Head of caudate nucleus (tissue), 42 donors: ENCODE measurements around the gene UBE2S.
A peak's percentile ranks its signal among the peaks of the same experiment; 100 is the strongest.
"Not testable (repeated sequence)": the region's sequence is repeated elsewhere in the genome, so short reads cannot be mapped to it uniquely, and the experiment has no call there.

Experiments used
- DNase-seq, 42 donors: peaks; one replicate each; pipeline versions ENCODE4 v3.0.0 to v3.0.0-alpha.2; 2020 to 2021; ENCODE audit warnings: mixed read lengths in 7 of 42
- intact Hi-C: fragments of 100-400 bp; cut with DNase I; formaldehyde crosslinking; loops from one replicate; pipeline ENCODE4 v1.15.0; 2022

Gene UBE2S

GRCh38 chr19:55409179-55409578 is 1.6 kb upstream of the UBE2S start:
- DNase-seq, intact Hi-C loops: not testable (repeated sequence)

DNA sequence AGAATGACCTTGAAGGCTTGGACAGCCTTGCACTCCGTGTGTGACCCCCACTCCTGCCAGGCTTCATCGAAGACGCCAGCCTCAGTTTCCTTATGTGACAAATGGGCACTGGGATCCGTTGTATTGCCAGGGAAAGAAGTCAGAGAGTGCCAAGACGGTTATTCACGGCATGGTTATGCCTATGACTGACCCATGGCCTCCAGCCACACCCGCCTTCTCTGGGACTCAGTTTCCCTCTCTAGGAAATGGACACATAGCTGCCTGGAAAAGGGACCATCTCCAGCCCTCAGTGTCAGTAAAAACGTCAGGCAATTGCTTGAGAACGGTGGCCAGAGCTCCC is 915 bp upstream of the UBE2S start:
- intact Hi-C loops: no loop called here
- DNase-seq: no peak

DNA sequence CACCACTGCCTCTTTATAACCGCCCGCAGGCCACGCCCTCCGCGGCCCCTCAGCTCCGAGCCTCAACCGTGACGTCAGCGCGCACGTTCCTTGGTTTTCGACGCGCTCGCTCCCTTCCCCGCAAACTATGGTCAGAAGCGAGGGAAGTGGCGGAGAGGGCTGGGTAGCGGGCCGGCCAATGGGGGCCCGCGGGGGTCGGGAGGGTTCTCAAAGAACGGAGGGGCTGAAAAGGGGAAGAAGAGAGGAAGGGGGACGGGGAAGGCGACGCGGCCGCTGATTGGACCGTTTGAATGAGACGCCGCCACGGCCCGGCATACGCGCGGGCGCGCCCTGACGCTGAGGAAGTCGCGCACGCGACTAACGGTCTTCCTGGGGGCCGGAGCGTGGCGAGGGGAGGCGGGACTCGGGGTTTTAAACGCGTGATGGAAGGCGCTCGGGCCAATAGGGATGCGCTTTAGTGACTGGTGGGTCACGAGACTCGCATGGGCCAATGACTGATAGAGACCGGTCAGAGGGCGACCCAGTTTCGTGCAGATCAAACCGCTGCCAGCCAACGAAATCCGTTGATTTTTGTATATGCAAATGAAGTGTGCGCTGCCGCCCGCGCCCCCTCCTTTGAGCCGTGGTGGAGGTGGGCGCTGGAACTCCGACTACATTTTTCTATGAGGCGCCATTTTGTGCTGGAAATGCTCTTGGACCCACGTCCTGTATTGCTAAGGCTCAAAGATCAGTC is 378 bp upstream of the UBE2S start:
- DNase-seq: peak; percentile 97 to 100 (median 99)
- intact Hi-C loops: no loop called here

GRCh38 chr19:55406826-55407549 is 600 bp downstream of the UBE2S start:
- DNase-seq: peak in 6 of 42 donors; percentile 22 to 41 (median 35)
- intact Hi-C loops: no loop called here

DNA sequence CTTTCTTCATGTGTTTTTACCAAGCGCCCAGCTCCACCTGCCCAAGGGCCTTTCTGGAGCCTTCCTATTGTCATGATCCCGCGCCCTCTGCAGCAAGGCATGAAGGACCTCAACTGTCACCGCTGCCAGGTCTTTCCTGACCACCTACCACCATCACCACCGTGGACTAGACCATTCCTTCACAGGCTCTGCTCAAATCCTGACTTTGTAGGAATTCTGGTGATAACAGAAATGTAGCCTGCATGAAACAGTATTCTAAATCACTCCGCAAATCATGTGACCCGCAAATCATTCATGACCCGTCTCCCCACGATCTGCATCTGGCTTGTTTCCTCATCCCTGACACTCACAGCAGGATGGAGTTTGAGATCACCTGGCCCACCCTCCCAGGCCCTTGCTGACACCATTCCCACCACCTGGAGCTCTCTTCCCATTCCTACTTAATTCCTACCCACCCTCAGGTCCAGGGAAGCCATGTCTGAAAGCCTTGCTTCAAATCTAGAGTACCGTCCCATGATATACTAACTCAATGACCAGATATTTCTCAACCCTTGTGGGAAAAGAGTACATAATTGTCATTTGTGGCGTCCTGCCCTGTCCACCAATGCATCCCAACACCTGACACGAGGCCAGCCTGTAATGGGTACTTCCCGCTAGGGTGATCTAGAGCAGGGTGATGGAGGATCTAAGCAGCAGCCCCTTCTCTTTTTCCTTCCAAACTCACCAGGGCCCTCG is 1.3 kb downstream of the UBE2S start:
- intact Hi-C loops: no loop called here
- no peak for DNase-seq

- intact Hi-C loops: no loop called here
- DNase-seq: no peak
Measured at GRCh38 chr19:55405638-55406037, 1.9 kb downstream of the UBE2S start.

GRCh38 chr19:55402509-55402908 is 5.1 kb downstream of the UBE2S start:
- intact Hi-C loops: no loop called here

DNA sequence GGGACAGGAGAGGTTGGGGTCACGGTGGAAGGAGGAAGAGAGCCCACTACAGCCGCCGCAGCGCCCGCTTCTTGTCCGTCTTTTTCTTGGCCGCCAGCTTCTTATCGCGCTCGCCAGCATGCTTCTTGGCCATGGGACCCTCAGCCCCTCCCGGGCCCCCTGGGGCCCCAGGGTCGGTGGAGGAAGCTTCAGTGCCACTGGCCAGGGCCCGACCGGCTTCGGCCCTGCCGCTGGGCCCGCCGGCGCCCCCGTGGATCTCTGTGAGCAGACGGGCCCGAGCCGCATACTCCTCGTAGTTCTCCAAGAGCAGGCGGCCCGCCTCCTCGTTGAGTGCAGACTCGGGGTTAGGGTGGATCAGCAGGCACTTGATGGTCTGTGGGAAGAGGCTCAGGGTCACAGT is 6.2 kb downstream of the UBE2S start:
- DNase-seq, intact Hi-C loops: not testable (repeated sequence)

More at GRCh38 chr19:55402509-55402908, 5.1 kb downstream of the UBE2S start:
- DNase-seq: no peak

DNA sequence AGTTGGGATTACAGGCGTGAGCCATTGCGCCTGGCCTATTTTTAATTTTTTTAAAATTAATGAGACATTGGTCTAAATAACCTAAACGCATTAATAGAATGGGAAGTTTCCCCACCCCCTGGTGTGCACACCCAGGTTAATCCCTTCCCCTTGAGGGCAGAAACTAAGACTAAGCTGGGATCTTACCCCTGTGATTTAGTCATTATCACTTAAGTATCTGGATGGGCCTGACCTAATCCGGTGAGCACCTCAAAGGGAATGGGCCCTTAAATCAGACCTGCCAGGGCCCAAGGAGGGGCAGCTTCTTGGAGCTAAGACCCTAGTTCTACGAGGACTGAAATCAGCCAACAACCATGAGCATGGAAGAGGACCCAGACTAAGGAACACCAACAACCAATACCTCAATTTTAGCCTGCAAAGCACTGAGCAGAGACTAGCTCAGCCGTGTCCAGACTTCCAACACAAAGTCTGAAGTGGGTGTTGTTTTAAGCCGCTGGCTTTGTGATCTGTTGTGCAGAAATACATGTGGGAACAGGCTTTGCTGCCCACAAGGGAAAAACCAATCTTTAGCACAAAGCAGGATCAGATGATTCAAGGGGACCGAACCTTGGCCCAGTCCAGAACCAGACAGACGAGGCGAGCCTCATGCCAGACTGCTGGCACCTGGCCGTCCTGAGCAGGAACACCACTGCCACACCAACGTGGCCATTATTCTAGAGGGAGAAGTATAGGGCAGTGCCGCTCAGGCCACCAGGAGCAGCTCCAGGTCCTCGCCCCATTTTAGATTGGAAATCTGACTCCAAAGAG is 7.1 kb downstream of the UBE2S start:
- intact Hi-C loops: no loop called here
- no peak for DNase-seq

GRCh38 chr19:55398200-55398925 is 9.2 kb downstream of the UBE2S start:
- no peak for DNase-seq

DNA sequence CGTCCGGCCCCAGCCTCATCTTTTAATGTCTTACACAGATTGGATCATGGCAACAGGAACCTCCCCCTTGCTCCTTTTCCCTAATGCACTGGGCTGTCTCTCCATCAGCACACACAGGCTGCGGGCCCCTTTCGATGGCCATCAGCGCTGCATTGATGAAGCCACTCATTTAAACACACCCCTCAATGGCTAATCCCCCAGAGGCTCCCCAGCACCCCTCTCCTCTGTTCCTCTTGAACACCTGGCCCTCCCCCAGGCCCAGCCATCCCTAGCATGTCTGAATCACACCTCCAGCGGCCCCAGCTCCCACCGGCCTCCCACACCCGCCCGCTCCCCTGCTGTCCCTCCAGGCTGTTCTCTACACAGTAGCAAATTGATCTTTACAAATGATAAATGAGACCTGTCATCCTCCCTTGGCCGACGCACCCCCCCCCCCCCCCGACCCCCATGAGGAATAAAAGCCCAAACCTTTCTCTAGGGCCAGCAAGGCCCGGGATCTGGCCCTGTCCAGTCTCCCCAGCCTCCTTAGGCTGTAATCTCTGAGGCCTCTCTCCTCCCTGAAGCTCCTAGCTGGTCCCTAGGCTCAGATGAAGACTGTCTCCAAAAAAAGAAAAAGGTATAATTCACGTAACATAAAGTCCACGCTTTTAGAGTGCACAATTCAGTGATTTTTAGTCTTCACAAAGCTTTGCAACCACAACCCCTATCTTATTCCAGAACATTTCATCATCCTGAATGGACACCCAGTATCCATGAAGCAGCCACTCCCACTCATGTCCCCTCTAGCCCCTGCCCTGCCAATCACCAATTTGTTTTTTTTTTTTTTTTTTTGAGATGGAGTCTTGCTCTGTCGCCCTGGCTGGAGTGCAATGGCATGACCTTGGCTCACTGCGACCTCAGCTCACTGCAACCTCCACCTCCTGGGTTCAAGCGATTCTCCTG is 14.5 kb downstream of the UBE2S start:
- no peak for DNase-seq
- intact Hi-C loops: no loop called here

More at GRCh38 chr19:55398200-55398925, 9.2 kb downstream of the UBE2S start:
- intact Hi-C loops: no loop called here

- intact Hi-C loops: no loop called here
- no peak for DNase-seq
Measured at GRCh38 chr19:55391702-55392615, 15.6 kb downstream of the UBE2S start.

DNA sequence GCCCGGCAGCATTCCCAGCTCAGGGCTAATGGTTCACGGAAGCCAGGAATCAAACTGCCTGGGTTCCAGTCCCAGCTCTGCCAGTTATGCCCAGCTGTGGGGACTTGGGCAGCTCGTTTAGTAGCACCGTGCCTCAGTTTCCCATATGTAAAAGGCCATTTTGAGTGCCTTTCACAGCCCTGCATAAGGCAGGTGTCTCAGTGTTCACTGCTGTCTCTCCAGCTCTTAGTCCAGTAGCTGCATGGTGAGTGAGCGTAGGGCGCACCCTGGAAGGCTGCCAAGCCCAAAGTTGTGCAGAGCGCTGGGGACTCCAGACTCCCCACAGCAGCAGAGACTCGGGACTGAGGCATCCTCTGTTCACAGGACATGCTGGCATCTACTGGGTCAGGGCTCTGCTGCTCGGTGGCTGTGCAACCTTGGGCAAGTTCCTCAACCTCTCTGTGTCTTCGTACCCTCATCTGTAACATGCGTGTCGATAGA is 16.4 kb downstream of the UBE2S start:
- DNase-seq: no peak
- intact Hi-C loops: no loop called here

DNA sequence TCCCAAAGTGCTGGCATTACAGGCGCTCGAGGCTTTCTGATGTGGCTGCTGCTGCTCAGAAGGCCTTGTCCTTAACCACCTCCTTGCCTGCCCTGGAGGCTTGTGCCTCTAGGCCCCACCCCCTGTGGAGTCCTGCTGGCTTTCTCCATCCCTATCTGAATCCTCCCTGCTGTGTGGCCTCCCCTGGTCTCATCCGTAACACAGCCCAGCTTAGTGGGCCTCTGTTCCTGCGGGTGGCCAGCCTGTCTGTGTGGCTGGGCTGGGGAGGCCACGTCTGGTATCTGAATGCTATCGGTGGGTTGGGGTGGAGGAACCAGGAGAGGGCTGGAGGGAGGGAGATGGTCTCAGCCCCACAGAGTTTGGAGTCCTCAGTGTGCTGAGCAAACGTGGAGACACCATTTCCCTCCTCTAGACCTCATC is 17.1 kb downstream of the UBE2S start:
- no peak for DNase-seq

DNA sequence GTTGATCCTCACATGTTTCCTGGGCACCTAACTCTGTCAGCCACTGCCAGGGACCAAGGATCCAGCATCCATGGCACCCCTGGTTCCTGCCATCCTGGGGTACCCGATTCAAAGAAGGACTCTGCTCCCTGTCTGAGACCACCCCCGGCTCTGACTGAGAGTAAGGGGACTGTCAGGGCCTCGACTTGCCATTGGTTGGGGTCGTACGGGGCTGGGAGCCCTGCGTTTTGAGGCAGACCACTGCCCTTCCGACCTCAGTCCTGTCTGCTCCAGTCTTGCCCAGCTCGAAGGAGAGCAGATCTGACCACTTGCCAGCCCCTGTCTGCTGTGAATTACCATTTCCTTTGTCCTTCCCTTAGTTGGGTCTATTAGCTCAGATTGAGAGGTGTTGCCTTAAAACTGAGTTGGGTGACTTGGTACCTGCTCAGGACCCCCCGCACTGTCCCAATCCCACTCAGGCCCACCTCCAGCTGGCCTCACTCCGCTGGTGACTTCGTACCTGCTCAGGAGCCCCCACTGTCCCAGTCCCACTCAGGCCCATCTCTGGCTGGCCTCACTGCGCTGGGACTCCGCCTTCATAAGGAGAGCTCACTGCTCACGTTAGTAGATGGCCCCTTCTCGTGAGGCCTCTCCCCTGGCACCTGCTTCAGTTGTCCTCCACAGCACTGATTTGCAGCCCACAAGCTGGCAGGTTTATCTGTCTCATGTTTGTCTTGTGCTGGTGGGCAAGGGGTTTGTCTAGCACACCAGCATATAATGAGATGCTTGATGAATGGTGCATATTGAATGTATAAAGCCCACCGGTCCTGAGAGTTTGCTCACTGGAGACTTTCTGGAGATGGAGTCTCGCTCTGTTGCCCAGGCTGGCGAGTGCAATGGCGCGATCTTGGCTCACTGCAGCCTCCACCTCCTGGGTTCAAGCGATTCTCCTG is 17.9 kb downstream of the UBE2S start:
- DNase-seq: no peak
- intact Hi-C loops: no loop called here

More for the DNA sequence above, 17.1 kb downstream of the UBE2S start:
- intact Hi-C loops: no loop called here
